Liver (tissue), 9 donors: ENCODE results near the gene RNU5D-1. TPM values are rescaled to one million over a fixed set of nuclear protein-coding genes. Genes with fewer than 3 reads are reported as not detected.

Source experiments
- DNase-seq: peaks from one replicate; pipeline ENCODE4 v3.0.0-alpha.2; 2017; ENCODE audit warnings: low spot score
- H3K27ac ChIP-seq, 2 donors: one replicate each; pipeline ENCODE4 v1.7.0; 2013; ENCODE audit warnings: inconsistent platforms in 2 of 2, low read length in 2 of 2, control low read depth in 1 of 2, low read depth in 1 of 2, mild to moderate bottlenecking in 1 of 2
- H3K27me3 ChIP-seq, 4 donors: one replicate each; pipeline versions ENCODE4 v1.6.1 to v1.7.0; 2013; ENCODE audit warnings: low read length in 3 of 4, inconsistent platforms in 1 of 4, mild to moderate bottlenecking in 1 of 4, moderate library complexity in 1 of 4; ENCODE audit not compliant: control insufficient read depth in 4 of 4, insufficient read depth in 4 of 4
- H3K36me3 ChIP-seq, 4 donors: one replicate each; pipeline versions ENCODE4 v1.6.1 to v1.7.0; 2013; ENCODE audit warnings: low read length in 3 of 4, mild to moderate bottlenecking in 3 of 4, low read depth in 1 of 4, moderate library complexity in 1 of 4; ENCODE audit not compliant: control insufficient read depth in 4 of 4, insufficient read depth in 3 of 4
- H3K4me1 ChIP-seq, 4 donors: one replicate each; pipeline versions ENCODE4 v1.6.1 to v1.7.0; 2013; ENCODE audit warnings: low read length in 3 of 4, mild to moderate bottlenecking in 3 of 4, moderate library complexity in 1 of 4; ENCODE audit not compliant: control insufficient read depth in 4 of 4, insufficient read depth in 4 of 4
- H3K4me3 ChIP-seq, 3 donors: one replicate each; pipeline versions ENCODE4 v1.6.1 to v1.7.0; 2013; ENCODE audit warnings: low read length in 3 of 3, control low read depth in 1 of 3, low read depth in 1 of 3, mild to moderate bottlenecking in 1 of 3
- H3K9ac ChIP-seq, 2 donors: one replicate each; pipeline ENCODE4 v1.7.0; 2013; ENCODE audit warnings: low read length in 2 of 2, mild to moderate bottlenecking in 2 of 2, moderate library complexity in 2 of 2, control low read depth in 1 of 2, low read depth in 1 of 2
- H3K9me3 ChIP-seq, 4 donors: one replicate each; pipeline versions ENCODE4 v1.6.1 to v1.7.0; 2013; ENCODE audit warnings: low read length in 3 of 4; ENCODE audit not compliant: control insufficient read depth in 4 of 4
- ATF3 ChIP-seq: IDR thresholded peaks from 2 replicates; pipeline ENCODE4 v1.6.1; 2016; ENCODE audit warnings: antibody characterized with exemption
- CTCF ChIP-seq: fragments of 150-350 bp; IDR thresholded peaks from 2 replicates; pipeline ENCODE4 v1.5.1; 2017; ENCODE audit warnings: improper control_type of control experiment, low read depth, low read length; ENCODE audit not compliant: missing input control
- EGR1 ChIP-seq, 2 donors: IDR thresholded peaks; 2 replicates each; pipeline ENCODE4 v1.6.1; 2016 to 2018; ENCODE audit warnings: antibody characterized with exemption in 2 of 2, low read depth in 2 of 2
- FOXA1 ChIP-seq: IDR thresholded peaks from 2 replicates; pipeline ENCODE4 v1.6.1; 2016; ENCODE audit warnings: antibody characterized with exemption
- FOXA2 ChIP-seq: IDR thresholded peaks from 2 replicates; pipeline ENCODE4 v1.6.1; 2016; ENCODE audit warnings: antibody characterized with exemption
- GABPA ChIP-seq, 2 donors: IDR thresholded peaks in 1 of 2; conservative IDR thresholded peaks in 1 of 2; 2 replicates each; pipeline ENCODE4 v1.6.1; 2016; ENCODE audit warnings: antibody characterized with exemption in 2 of 2, mild to moderate bottlenecking in 1 of 2, moderate library complexity in 1 of 2
- HNF4G ChIP-seq: IDR thresholded peaks from 2 replicates; pipeline ENCODE4 v1.6.1; 2016; ENCODE audit warnings: antibody characterized with exemption
- JUND ChIP-seq, 2 donors: IDR thresholded peaks; 2 replicates each; pipeline ENCODE4 v1.6.1; 2016; ENCODE audit warnings: antibody characterized with exemption in 2 of 2
- MAX ChIP-seq: IDR thresholded peaks from 2 replicates; pipeline ENCODE4 v1.6.1; 2016; ENCODE audit warnings: antibody characterized with exemption
- NR2F2 ChIP-seq: IDR thresholded peaks from 2 replicates; pipeline ENCODE4 v1.6.1; 2016; ENCODE audit warnings: antibody characterized with exemption
- REST ChIP-seq: IDR thresholded peaks from 2 replicates; pipeline ENCODE4 v1.6.1; 2016; ENCODE audit warnings: antibody characterized with exemption, mild to moderate bottlenecking
- RXRA ChIP-seq, 2 donors: IDR thresholded peaks; 2 replicates each; pipeline ENCODE4 v1.6.1; 2017 to 2018; ENCODE audit warnings: antibody characterized with exemption in 2 of 2, mild to moderate bottlenecking in 1 of 2
- SP1 ChIP-seq: IDR thresholded peaks from 2 replicates; pipeline ENCODE4 v1.6.1; 2018; ENCODE audit warnings: antibody characterized with exemption, mild to moderate bottlenecking
- TAF1 ChIP-seq: conservative IDR thresholded peaks from 2 replicates; pipeline ENCODE4 v1.6.1; 2016; ENCODE audit warnings: antibody characterized with exemption, mild to moderate bottlenecking
- YY1 ChIP-seq: IDR thresholded peaks from 2 replicates; pipeline ENCODE4 v1.6.1; 2016; ENCODE audit warnings: antibody characterized with exemption, mild to moderate bottlenecking
- ZBTB33 ChIP-seq: IDR thresholded peaks from 2 replicates; pipeline ENCODE4 v1.6.1; 2016; ENCODE audit warnings: antibody characterized with exemption
- WGBS: extraction: QIAGEN DNeasy Blood & Tissue Kit; methylation state at CpG from one replicate; pipeline ENCODE4 v1.1.7; 2013; 5-methylcytosine and 5-hydroxymethylcytosine counted together
- polyA plus RNA-seq, 2 donors: library from polyadenylated mRNA; stranded (reverse) in 1 of 2; unstranded in 1 of 2; fragments of 200-250 nt in 1 of 2; fragments of >200 nt in 1 of 2; fragmentation: Nextera tagmentation in 1 of 2; extraction: Ambion mirVana in 1 of 2; gene quantifications; one replicate each; pipeline versions ENCODE4 v1.2.1 to v1.2.3, GENCODE V29; 2013 to 2015
- total RNA-seq, 2 donors: library from RNA; depleted of rRNA; stranded (reverse); fragments of >200 nt; gene quantifications; one replicate each; pipeline ENCODE4 v1.2.3, GENCODE V29; 2014
- donor health status: healthy.
- donor health status: healthy.
- donor health status: healthy.
- donor health status: healthy.
- donor health status: healthy.

RNU5D-1 gene
- total and polyA plus RNA-seq, 4 donors, result not detected

GRCh38 chr1:44693159-44693558, 37.8 kb downstream of the RNU5D-1 start:
- Histone ChIP-seq H3K9me3 (no peaks in the 10 kb centered on the region), H3K9ac (no peak overlapping the region), H3K36me3 (no peaks in the 10 kb centered on the region), H3K4me1 (no peaks in the 10 kb centered on the region), H3K4me3 (no peak overlapping the region), H3K27me3 (no peaks in the 10 kb centered on the region), H3K27ac (no peak overlapping the region)
- 96% methylated on average over 2 of the region's 2 CpGs for WGBS
- no peak for DNase-seq
- TF ChIP-seq REST, result no peak
- TF ChIP-seq NR2F2, result no peak

- no peak overlapping the region for H3K4me3 ChIP-seq
- DNase-seq, result no peak
- no peak overlapping the region for H3K9ac ChIP-seq
- WGBS, result 89% methylated on average over 3 of the region's 3 CpGs
- H3K27me3 ChIP-seq, result no peaks in the 10 kb centered on the region
- no peaks in the 10 kb centered on the region for H3K4me1 ChIP-seq
- TF ChIP-seq NR2F2 (no peak), HNF4G (no peak), TAF1 (no peak), RXRA (IDR thresholded peaks at IDR 0.05) (no peak), EGR1 (IDR thresholded peaks at IDR 0.05; ENCODE audit: low read depth in 2 of 2) (no peak), SP1 (no peak)
- H3K9me3 ChIP-seq, result no peaks in the 10 kb centered on the region
- no peak overlapping the region for H3K27ac ChIP-seq
- H3K36me3 ChIP-seq, result no peaks in the 10 kb centered on the region
Observed at GRCh38 chr1:44689447-44689765, 41.6 kb downstream of the RNU5D-1 start.

- Histone ChIP-seq H3K4me1 (no peaks in the 10 kb centered on the region), H3K4me3 (no peak overlapping the region), H3K36me3 (no peaks in the 10 kb centered on the region), H3K9me3 (no peaks in the 10 kb centered on the region), H3K27ac (no peak overlapping the region), H3K9ac (no peak overlapping the region), H3K27me3 (no peaks in the 10 kb centered on the region)
- 92% methylated on average over 12 of the region's 12 CpGs for WGBS
- no peak for DNase-seq
- TF ChIP-seq REST, result no peak
- no peak for TF ChIP-seq CTCF
- TF ChIP-seq NR2F2, result no peak
- no peak for TF ChIP-seq HNF4G
- TF ChIP-seq GABPA (IDR thresholded peaks at IDR 0.05 in 1 of 2, conservative IDR thresholded peaks at IDR 0.05 in 1 of 2), result no peak
- TF ChIP-seq RXRA (IDR thresholded peaks at IDR 0.05), result no peak
- no peak for TF ChIP-seq ZBTB33
- no peak for TF ChIP-seq JUND (IDR thresholded peaks at IDR 0.05)
- TF ChIP-seq SP1, result no peak
- TF ChIP-seq FOXA1, result no peak
- no peak for TF ChIP-seq EGR1 (IDR thresholded peaks at IDR 0.05; ENCODE audit: low read depth in 2 of 2)
- TF ChIP-seq YY1, result no peak
- no peak for TF ChIP-seq MAX
- no peak for TF ChIP-seq ATF3
- no peak for TF ChIP-seq FOXA2
Observed at GRCh38 chr1:44688760-44689446, 42.1 kb downstream of the RNU5D-1 start.
